Measurements from ENCODE around the gene STYXL1.
"Not testable (repeated sequence)": the region's sequence is repeated elsewhere in the genome, so short reads cannot be mapped to it uniquely, and the experiment has no call there.

Gene STYXL1

GRCh38 chr7:76029682-76030081 lies 18.1 kb downstream of the STYXL1 start:
- not testable (repeated sequence) for DNase-seq (ENCODE audit: low spot score)

DNA sequence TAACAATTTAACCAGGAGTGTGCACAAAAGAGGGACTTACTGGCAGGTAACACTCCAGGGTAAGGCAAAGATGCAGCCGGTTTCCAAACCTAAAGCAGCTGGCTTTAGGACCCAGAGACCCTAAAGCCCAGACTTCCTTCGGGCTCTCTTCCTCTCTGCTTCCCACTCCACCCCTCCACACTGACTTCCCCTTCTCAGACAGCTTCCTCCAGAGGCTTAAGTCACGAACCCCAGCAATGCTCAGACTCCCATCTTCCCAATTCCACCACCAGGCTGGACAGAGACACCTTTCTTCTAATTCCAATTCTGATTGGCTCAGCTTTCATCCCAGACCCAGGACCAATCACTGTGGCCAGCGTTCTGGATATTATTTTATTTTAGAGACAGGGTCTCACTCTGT lies 24.8 kb downstream of the STYXL1 start:
- DNase-seq (ENCODE audit: low spot score): no peak

DNA sequence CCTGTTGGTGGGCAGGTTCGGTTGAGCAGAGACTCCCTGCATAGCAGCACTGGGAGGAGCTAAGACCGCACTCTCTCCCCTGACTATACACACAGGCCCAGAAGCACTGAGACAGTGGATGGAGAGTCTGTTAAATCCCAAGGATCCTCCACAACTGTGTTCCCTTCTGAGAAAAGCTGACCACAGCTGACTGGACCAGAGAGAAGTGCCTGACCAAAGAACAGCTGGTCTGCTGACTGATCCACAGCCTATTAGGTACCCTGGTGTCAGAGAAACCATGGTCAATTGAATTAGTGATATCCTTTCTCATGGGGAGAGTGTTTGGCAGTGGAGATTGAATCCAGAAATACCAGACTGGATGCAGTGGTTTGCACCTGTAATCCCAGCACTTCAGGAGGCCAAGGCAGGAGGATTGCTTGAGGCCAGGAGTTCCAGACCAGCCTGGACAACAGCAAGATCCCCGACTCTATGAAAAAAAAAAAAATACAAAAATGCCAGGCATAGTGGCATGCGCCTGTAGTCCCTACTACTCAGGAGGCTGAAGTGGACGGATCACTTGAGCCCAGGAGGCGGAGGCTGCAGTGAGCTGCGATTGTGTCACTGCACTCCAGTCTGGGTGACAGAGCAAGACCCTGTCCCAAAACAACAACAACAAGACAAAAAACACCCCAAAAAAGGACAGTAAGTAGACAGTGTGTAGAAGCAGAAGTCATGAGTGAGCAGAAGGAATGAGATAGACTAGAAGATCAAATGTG lies 25.6 kb downstream of the STYXL1 start:
- DNase-seq (ENCODE audit: low spot score): no peak

DNA sequence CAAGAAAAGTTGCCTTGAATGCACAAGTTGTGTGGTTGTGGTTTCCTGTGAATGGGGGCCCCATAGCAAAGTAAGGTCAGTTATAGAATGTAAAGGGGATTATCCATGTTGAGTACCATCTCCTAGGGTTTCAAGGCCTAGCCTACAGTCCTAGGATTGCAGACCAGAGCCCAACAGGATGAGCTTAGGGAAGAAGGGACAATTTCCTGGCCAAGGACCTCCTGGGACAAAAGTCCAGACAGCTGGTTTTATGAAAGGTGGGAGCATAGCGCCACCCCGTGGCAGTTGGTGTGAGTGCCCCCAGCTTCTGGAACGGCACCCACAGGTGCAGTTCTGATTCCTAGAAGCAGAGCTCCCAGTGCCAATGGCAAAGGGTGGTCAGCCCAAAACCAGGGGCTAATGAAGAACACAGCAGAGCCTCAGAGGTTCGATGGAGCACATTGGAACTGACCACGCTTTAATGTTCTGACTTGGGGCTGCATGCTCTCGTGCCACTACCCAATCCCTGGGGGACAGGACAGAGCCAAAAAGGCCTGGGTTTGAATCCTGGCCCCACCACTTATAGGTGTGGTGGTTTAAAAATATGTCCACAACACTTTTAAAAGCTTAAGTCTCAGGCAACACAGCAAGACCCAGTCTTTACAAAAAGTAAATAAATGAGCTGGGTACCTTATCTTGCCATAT lies 27.6 kb downstream of the STYXL1 start:
- DNase-seq (ENCODE audit: low spot score): peak; percentile 37

- DNase-seq (ENCODE audit: low spot score): not testable (repeated sequence)
These were observed 29.3 kb downstream of the STYXL1 start for GRCh38 chr7:76018520-76018919.

DNA sequence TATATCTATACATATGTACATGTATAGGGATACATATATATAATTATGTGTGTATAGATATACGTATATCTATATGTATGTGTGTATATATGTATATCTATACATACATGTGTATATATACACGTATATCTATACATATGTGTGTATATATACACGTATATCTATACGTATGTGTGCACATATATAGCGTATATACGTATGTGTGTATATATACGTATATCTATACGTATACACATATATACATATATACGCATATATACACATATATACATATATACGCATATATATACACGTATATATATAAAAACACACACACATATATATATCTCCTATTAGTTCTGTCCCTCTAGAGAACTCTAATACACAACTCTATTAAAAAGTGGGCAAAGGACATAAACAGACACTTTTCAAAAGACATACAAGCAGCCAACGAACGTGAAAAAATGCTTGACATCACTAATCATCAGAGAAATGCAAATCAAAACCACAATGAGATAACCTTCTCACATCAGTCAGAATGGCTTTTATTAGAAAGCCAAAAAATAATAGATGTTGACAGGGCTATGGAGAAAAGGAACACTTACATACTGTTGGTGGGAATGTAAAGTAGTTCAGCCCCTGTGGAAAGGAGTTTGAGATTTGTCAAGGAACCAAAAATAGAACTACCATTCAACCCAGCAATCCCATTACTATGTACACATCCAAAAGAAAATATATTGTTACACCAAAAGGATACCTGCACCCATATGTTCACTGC lies 31.4 kb downstream of the STYXL1 start:
- no peak for DNase-seq (ENCODE audit: low spot score)

DNA sequence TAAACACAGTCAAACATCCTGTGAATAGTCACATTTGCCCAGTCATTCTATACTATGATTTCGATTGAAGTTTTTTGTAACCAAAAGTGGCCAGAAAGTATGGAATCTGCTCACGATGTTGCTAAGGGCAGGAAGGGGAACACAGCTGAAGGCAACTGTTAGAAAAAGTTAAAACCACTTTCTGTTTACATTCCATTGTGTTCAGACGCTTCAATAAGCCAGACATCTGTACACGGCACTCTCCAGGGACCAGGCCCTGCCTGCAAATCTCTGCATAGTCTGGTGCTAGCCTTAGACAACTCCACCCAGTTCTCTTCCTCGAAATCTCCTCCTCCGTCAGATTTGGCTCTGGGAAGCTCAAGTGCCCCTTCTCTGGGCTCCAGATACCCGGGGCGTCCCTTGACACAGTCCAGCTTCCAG lies 36.3 kb downstream of the STYXL1 start:
- DNase-seq (ENCODE audit: low spot score): no peak

DNA sequence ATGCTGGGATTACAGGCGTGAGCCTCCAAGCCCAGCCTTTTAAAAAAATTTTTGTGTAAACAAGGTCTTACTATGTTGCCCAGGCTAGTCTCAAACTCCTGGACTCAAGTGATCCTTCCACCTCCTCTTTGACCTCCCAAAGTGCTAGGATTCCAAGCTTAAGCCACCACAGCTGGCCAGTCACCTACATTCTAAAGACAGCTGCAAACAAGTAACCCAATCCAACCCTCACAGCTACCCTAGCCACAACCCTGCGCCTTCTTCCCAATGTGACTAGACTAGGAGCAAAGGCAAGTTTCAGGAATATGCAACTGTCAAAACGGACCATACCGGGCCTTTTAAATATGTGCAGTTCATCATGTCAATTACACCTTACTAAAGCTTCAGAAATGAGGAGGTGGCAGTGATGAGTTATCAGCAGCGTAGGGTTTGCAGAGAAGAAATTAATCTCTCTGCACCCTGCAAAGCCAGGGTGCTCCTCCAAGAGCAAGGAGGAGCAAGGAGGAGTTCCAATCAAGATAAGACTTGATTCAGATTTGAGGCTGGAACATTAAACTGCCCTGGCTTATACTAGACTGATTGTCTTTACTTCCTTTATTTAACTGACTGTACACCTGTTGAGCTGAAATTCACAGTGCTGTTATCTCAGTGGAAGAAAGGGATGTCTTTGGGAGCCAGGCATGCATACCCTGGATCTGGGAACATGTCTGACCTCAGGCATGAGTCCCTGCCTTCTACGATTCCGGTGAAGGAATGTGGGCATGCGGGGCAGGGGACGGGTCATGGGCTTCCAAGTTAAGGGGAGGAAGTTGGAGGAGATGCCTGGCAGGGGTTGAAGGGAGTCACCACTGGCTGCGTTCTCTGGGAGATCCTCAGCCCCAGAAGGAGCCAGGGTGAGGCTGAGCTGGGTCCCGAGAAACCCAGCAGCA lies 37.9 kb downstream of the STYXL1 start:
- peak; percentile 71 for DNase-seq (ENCODE audit: low spot score)

DNA sequence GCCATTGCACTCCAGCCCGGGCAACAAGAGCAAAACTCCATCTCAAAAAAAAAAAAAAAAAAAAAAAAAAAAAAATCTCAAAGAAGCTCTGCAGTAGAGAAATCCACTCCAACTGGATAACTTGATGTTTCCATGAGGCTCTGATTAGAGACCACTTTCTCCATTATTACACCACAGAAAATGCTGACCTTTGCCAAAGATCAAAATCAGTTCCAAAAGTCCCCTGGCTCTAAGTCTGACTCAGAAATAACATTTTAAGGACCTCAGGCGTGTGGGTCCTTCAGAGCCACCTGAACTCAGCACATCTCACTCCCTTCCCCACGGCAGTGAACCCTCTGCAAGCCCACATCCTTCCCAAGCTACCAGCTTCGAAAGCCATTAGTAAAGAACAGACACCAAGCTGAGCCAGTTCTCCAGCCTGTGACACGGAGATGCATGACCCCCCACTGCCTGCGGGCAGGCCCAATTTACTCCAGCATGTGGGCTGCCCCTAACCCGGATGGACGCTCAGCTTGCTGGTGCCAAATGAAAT lies 39.6 kb downstream of the STYXL1 start:
- no peak for DNase-seq (ENCODE audit: low spot score)

DNA sequence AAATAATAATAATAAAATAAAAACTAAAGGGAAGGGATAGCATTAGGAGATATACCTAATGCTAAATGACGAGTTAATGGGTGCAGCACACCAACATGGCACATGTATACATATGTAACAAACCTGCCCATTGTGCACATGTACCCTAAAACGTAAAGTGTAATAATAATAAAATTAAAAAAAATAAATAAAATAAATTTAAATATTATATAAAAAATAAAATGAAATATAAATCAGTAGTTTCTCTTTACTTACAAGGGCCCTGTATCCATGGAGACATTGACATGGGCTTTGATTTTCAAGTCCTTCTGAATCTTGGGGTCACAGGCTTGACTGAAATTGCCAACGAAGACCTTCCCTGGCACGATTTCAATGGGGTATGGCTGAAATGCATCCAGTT lies 42.8 kb downstream of the STYXL1 start:
- DNase-seq (ENCODE audit: low spot score): not testable (repeated sequence)

DNA sequence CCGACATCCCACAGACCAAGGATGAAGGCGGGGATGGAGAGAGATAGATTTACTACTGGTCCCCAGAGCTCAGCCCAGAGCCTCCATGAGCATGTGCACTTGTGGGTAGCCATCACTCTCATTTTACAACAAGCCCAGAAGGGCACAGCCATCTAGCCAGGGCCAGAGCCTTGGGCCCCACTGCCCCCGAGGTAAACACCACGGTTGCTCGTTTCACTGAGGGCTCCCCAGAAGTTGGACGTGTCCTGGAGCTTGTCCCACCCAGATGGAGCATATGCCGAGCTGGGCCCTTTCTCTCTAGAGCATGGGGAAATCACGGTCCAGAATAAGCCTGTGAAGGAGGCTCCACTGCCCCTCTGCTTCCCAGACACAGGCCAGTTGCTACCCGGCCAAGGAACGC lies 44.4 kb downstream of the STYXL1 start:
- no peak for DNase-seq (ENCODE audit: low spot score)

DNA sequence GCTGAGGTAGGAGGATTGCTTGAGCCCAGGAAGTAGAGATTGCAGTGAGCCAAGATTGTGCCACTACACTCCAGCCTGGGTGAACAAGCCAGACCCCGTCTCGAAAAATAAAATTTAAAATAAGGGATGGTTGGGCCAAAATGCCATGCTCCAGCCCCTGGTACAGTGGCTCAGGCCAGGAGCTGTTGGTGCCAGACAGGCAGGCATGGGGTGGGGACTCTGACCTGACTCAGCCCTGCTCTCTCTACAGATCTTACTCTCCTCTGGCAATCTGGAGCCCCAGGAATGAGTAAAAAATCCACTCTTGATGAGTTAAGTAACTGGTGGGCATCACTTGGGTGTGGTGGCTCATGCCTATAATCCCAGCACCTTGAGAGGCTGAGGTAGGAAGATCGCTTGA lies 45.0 kb downstream of the STYXL1 start:
- no peak for DNase-seq (ENCODE audit: low spot score)

- DNase-seq (ENCODE audit: low spot score): no peak
These were observed 45.7 kb downstream of the STYXL1 start for GRCh38 chr7:76002139-76002538.

- no peak for DNase-seq (ENCODE audit: low spot score)
These were observed 47.2 kb downstream of the STYXL1 start for GRCh38 chr7:76000566-76000965.

- DNase-seq (ENCODE audit: low spot score): no peak
These were observed 49.8 kb downstream of the STYXL1 start for GRCh38 chr7:75998038-75998437.

DNA sequence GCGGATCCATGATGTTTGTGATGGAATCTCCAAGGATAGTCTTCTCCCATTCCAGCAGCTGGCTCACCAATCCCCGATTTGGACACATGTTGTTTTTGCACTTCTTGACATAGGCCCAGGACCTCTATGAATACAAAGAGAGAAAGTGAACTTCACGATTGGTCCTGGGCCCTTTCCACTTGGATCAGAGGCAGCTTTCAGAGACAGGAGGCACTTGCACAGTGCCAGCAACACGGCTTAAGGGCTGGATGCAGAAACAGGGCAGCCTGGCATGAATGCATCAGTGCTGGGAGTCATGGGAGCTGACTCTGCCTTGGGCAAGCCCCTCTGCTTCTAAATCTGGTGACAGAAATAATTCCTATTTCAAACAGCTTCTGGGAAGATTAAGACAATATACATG lies 51.3 kb downstream of the STYXL1 start:
- DNase-seq (ENCODE audit: low spot score): no peak

GRCh38 chr7:75995996-75996395 lies 51.8 kb downstream of the STYXL1 start:
- no peak for DNase-seq (ENCODE audit: low spot score)

- DNase-seq (ENCODE audit: low spot score): no peak
These were observed 52.7 kb downstream of the STYXL1 start for GRCh38 chr7:75995052-75995471.

GRCh38 chr7:75994388-75995051 lies 53.3 kb downstream of the STYXL1 start, which contains the start of gene TMEM120A:
Gene TMEM120A, minus strand, starts transcription at chr7:75994595. Its CDS starts 25 bp downstream, at chr7:75994570.
- DNase-seq (ENCODE audit: low spot score): peak; percentile 93

GRCh38 chr7:75993689-75994387 lies 54.0 kb downstream of the STYXL1 start:
- DNase-seq (ENCODE audit: low spot score): no peak

All from putamen (tissue), 1 donor.